Measurements from ENCODE around the gene TEX14.
"Not testable (repeated sequence)": the region's sequence is repeated elsewhere in the genome, so short reads cannot be mapped to it uniquely, and the experiment has no call there.

The TEX14 gene

GRCh38 chr17:58556833-58557250 is 135.0 kb downstream of the TEX14 start:
- Histone ChIP-seq H3K4me2 (ENCODE audit: insufficient read depth, low read length) (no peak overlapping the region), H3K9ac (ENCODE audit: low read depth, low read length) (no peak overlapping the region)

GRCh38 chr17:58555109-58555508 is 136.7 kb downstream of the TEX14 start:
- DNase-seq; H4K20me1 ChIP-seq (ENCODE audit: insufficient read depth, low read length); H3K4me2 ChIP-seq (ENCODE audit: insufficient read depth, low read length); H3K27ac ChIP-seq (ENCODE audit: low read length); H2AFZ ChIP-seq (ENCODE audit: low read depth, low read length); H3K4me3 ChIP-seq (ENCODE audit: low read depth in 1 of 2, low read length in 2 of 2); H3K79me2 ChIP-seq (ENCODE audit: insufficient read depth, low read length); H3K4me1 ChIP-seq (ENCODE audit: insufficient read depth, low read length); ATAC-seq (ENCODE audit: insufficient read depth, low read depth); H3K9me3 ChIP-seq (ENCODE audit: insufficient read depth, low read length, severe bottlenecking); H3K36me3 ChIP-seq (ENCODE audit: insufficient read depth, low read length); H3K9ac ChIP-seq (ENCODE audit: low read depth, low read length): not testable (repeated sequence)
- H3K27me3 ChIP-seq (ENCODE audit: insufficient read depth, low read length, poor library complexity): peaks cover 15% of the 10 kb centered on the region

More at GRCh38 chr17:58556833-58557250, 135.0 kb downstream of the TEX14 start:
- Histone ChIP-seq H4K20me1 (ENCODE audit: insufficient read depth, low read length) (no peaks in the 10 kb centered on the region), H2AFZ (ENCODE audit: low read depth, low read length) (no peak overlapping the region), H3K9me3 (ENCODE audit: insufficient read depth, low read length, severe bottlenecking) (no peaks in the 10 kb centered on the region), H3K27ac (ENCODE audit: low read length) (no peak overlapping the region), H3K4me1 (ENCODE audit: insufficient read depth, low read length) (no peaks in the 10 kb centered on the region), H3K79me2 (ENCODE audit: insufficient read depth, low read length) (no peaks in the 10 kb centered on the region), H3K27me3 (ENCODE audit: insufficient read depth, low read length, poor library complexity) (peaks cover 24% of the 10 kb centered on the region), H3K36me3 (ENCODE audit: insufficient read depth, low read length) (no peaks in the 10 kb centered on the region), H3K4me3 (ENCODE audit: low read depth in 1 of 2, low read length in 2 of 2) (no peak overlapping the region)
- ATAC-seq (ENCODE audit: insufficient read depth, low read depth) (no peak), DNase-seq (no peak)
- TF ChIP-seq EZH2 (IDR thresholded peaks at IDR 0.05; ENCODE audit: borderline replicate concordance, low read depth, low read length, severe bottlenecking): no peak
- TF ChIP-seq, protein P1, sequence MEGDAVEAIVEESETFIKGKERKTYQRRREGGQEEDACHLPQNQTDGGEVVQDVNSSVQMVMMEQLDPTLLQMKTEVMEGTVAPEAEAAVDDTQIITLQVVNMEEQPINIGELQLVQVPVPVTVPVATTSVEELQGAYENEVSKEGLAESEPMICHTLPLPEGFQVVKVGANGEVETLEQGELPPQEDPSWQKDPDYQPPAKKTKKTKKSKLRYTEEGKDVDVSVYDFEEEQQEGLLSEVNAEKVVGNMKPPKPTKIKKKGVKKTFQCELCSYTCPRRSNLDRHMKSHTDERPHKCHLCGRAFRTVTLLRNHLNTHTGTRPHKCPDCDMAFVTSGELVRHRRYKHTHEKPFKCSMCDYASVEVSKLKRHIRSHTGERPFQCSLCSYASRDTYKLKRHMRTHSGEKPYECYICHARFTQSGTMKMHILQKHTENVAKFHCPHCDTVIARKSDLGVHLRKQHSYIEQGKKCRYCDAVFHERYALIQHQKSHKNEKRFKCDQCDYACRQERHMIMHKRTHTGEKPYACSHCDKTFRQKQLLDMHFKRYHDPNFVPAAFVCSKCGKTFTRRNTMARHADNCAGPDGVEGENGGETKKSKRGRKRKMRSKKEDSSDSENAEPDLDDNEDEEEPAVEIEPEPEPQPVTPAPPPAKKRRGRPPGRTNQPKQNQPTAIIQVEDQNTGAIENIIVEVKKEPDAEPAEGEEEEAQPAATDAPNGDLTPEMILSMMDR (IDR thresholded peaks at IDR 0.05; ENCODE audit: borderline replicate concordance, extremely low read depth, low read length, poor library complexity, severe bottlenecking): no peak

DNA sequence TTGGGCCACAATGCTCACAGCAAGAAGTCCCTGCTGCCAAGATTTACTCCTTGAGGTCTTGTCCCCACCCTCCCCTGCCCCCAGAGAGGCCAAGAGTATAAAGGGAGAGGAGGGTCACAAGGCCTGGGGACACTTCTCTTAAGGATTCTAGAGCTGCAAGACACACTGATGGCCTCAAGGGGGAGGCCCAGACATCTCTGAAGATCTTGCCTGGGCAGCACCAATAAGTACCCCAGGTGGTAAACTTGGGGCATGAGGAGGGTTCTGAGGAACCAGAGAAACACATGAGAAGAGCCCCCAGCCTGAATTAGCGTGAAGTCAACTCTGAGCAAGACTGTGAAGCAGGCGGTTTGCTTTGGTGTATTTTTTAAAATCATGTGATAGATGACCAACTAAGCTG is 150.6 kb downstream of the TEX14 start:
- Histone ChIP-seq H3K9me3 (ENCODE audit: insufficient read depth, low read length, severe bottlenecking) (no peaks in the 10 kb centered on the region), H3K9ac (ENCODE audit: low read depth, low read length) (no peak overlapping the region), H3K27ac (ENCODE audit: low read length) (no peak overlapping the region), H2AFZ (ENCODE audit: low read depth, low read length) (no peak overlapping the region), H4K20me1 (ENCODE audit: insufficient read depth, low read length) (no peaks in the 10 kb centered on the region), H3K4me1 (ENCODE audit: insufficient read depth, low read length) (no peaks in the 10 kb centered on the region), H3K36me3 (ENCODE audit: insufficient read depth, low read length) (no peaks in the 10 kb centered on the region), H3K4me2 (ENCODE audit: insufficient read depth, low read length) (no peak overlapping the region), H3K4me3 (ENCODE audit: low read depth in 1 of 2, low read length in 2 of 2) (no peak overlapping the region), H3K27me3 (ENCODE audit: insufficient read depth, low read length, poor library complexity) (peaks cover 30% of the 10 kb centered on the region), H3K79me2 (ENCODE audit: insufficient read depth, low read length) (no peaks in the 10 kb centered on the region)
- ATAC-seq (ENCODE audit: insufficient read depth, low read depth) (peak; percentile 58; the same call in 2 of the 3 replicates), DNase-seq (no peak)
- no peak for TF ChIP-seq EZH2 (IDR thresholded peaks at IDR 0.05; ENCODE audit: borderline replicate concordance, low read depth, low read length, severe bottlenecking)
- TF ChIP-seq, protein P1 (IDR thresholded peaks at IDR 0.05; ENCODE audit: borderline replicate concordance, extremely low read depth, low read length, poor library complexity, severe bottlenecking): peak; percentile 35

- DNase-seq (no peak), ATAC-seq (ENCODE audit: insufficient read depth, low read depth) (no peak)
- no peak overlapping the region for H3K4me2 ChIP-seq (ENCODE audit: insufficient read depth, low read length)
- H3K27me3 ChIP-seq (ENCODE audit: insufficient read depth, low read length, poor library complexity): peaks cover 42% of the 10 kb centered on the region
- no peak overlapping the region for H3K4me3 ChIP-seq (ENCODE audit: low read depth in 1 of 2, low read length in 2 of 2)
- no peaks in the 10 kb centered on the region for H3K9me3 ChIP-seq (ENCODE audit: insufficient read depth, low read length, severe bottlenecking)
- H4K20me1 ChIP-seq (ENCODE audit: insufficient read depth, low read length): peaks cover under 1% of the 10 kb centered on the region; the same call in 1 of the 2 replicates
- no peak overlapping the region for H3K9ac ChIP-seq (ENCODE audit: low read depth, low read length)
- no peak overlapping the region for H2AFZ ChIP-seq (ENCODE audit: low read depth, low read length)
- no peak overlapping the region for H3K27ac ChIP-seq (ENCODE audit: low read length)
- no peak for TF ChIP-seq EZH2 (IDR thresholded peaks at IDR 0.05; ENCODE audit: borderline replicate concordance, low read depth, low read length, severe bottlenecking)
- no peaks in the 10 kb centered on the region for H3K36me3 ChIP-seq (ENCODE audit: insufficient read depth, low read length)
- H3K4me1 ChIP-seq (ENCODE audit: insufficient read depth, low read length): no peaks in the 10 kb centered on the region
- H3K79me2 ChIP-seq (ENCODE audit: insufficient read depth, low read length): no peaks in the 10 kb centered on the region
Observed at GRCh38 chr17:58539698-58540097, 152.1 kb downstream of the TEX14 start.

All from DND-41 (cell line).